ENCODE measurements around the gene EXOC3L4.
"Not testable (repeated sequence)": the region's sequence is repeated elsewhere in the genome, so short reads cannot be mapped to it uniquely, and the experiment has no call there.

EXOC3L4 gene

GRCh38 chr14:103108749-103109207 lies 14.3 kb downstream of the EXOC3L4 start:
- DNase-seq = peak; percentile 63

GRCh38 chr14:103109535-103110441 lies 15.3 kb downstream of the EXOC3L4 start:
- peak; percentile 75 for DNase-seq

DNA sequence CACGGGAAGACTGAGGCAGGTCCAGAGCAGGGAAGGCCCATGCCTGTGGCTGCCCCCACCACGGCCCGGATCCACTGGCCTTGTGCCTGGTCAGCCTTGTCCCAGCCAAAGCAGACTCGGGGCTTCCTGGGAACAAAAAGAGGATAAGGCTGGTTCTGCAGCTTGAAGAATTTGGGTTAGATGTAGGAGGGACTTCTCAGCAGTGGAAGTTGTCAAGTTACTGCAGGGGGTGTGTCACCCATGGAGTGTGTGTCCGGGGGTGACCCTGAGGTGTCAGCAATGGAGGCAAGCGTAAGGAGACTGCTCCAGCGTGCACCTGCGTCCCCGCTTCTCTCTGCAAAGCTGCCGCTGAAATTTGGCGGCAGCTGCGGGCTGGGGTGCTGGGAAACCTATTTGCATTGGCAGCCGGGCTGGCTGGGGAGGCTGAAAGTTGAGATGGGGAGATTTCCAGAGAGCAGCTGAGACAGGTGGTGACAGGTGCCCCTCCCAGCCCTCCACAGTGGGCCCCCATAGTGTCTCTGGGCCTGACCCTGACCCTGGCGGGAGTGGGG lies 16.2 kb downstream of the EXOC3L4 start:
- DNase-seq = peak; percentile 85

- DNase-seq = peak; percentile 77
Observed at GRCh38 chr14:103111232-103111868, 16.8 kb downstream of the EXOC3L4 start.

- peak; percentile 64 for DNase-seq
Observed at GRCh38 chr14:103112400-103113243, 18.1 kb downstream of the EXOC3L4 start.

- DNase-seq = no peak
Observed at GRCh38 chr14:103113303-103113702, 18.8 kb downstream of the EXOC3L4 start.

- no peak for DNase-seq
Observed at GRCh38 chr14:103113774-103114173, 19.2 kb downstream of the EXOC3L4 start.

- not testable (repeated sequence) for DNase-seq
Observed at GRCh38 chr14:103115086-103115679, 20.7 kb downstream of the EXOC3L4 start.

- DNase-seq = no peak
Observed at GRCh38 chr14:103115845-103116572, 21.5 kb downstream of the EXOC3L4 start.

GRCh38 chr14:103116636-103117035 lies 22.1 kb downstream of the EXOC3L4 start:
- no peak for DNase-seq

GRCh38 chr14:103117499-103117898 lies 23.0 kb downstream of the EXOC3L4 start:
- not testable (repeated sequence) for DNase-seq

- no peak for DNase-seq
Observed at GRCh38 chr14:103118018-103118662, 23.6 kb downstream of the EXOC3L4 start.

DNA sequence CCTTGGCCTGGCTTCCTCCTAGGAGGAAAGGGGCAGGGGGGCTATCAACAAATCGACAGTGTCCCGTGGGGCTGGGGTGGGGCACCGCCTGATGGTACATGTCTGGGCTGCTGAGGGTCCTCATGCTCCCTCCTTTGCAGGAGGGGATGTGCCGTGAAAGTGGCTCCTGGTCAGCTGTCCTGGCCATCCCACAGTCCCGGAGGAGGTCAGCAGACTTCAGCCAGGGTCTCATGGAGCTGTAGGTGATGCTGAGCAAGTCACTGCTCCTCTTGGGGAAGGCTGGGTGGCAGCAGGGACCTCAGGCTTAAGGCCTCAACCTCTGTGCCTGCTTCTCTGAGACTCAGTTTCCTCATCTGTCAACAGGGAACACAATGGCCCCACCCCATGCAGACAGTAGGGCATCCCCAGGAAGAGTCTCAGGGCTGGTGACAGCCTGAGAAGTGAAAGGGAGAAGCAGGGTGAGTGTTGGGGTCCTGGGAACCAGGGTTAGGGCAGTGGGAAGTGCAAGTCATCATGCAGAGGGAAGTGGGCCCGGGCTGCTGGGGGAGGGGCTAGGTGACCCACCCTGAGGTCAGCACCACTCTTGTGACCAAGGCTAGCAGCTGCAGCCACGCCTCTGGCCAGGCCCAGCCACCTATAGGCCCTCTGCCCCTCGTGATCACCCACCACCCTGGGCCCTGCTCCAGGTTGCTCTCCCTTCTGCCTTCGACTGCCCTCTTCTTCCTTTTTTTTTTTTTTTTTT lies 24.3 kb downstream of the EXOC3L4 start:
- no peak for DNase-seq

DNA sequence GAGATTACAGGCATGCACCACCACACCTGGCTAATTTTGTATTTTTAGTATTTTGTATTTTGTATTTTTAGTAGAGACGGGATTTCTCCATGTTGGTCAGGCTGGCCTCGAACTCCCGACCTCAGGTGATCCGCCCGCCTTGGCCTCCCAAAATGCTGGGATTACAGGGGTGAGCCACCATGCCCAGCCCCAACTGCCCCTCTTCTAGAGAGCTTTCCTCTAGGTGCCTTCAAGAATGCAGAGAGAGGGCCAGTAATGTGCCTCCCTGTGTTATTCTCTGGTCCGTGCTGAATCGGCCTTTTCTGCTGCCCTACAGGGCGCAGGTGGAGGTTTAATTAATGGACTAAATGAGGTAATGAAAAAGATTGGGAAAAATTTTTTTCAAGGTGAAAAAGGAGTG lies 25.0 kb downstream of the EXOC3L4 start:
- DNase-seq = not testable (repeated sequence)

DNA sequence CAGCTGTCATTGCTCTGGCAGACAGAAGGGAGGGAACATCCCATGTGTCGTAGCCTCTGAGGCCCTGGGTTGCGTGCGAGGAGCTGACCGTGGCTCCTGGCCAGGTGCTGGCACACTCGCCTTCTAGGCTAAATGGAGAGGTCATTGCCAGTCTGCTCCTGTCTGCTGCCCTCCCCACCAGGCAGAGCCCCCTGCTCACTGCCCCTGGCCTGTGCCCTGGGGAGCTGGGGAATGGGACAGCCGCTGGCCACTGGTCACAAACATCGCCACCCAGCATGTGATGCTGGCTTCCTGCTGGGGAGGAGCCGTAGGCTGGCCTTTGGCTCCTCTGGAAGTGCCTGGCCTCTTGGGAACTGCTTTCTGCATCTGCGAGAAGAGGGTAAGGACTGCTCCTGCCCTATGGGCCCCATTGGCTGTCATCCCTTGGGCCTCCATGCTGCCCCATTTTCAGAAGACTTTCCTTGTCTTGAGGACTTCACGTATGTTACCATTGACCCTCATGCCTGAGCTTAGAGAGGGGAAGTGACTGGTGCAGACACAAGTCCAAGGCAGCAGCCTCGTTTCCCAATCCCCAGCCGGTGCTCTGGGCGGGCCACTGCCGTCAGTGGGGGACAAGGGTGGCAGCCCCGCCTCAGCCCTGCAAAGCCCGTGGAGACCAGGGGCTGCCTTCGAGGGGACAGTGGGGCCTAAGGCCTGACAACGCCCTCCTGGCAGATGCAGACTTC lies 26.8 kb downstream of the EXOC3L4 start:
- DNase-seq = no peak

DNA sequence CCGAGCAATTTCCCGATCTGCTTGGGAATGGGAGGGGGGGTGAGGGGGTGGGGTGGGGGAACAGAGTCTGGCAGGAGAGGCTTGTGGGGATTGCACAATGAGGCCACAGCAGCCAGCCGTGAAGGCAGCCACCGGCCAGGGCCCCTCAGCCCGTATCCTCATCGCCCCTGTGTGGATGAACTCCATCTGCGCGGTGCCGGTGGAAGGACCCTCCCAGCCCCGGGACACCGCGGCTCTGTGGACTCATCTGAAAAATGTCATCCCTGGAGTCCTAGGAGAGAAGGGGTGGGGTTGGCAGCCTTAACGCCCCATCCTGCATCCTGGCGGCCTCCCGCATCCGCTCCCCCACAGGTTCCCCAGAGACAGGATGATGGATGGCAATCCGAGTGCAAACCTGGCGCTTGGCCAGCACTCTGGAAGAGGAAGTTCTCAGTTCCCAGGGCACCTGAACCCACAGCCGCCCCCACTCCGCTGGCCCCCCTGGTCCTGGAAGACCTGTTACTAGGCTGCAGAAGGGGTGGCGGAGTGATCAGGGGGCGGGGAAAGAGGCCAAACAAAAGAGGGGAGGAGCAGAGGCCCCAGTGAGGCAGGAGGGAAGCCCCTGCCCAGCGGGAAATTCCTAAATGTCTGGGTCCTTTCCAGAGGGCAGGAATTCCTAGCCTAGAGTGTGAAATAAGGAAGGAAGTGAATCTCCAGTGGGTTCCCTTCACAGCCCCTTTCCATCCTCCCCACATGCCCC lies 27.5 kb downstream of the EXOC3L4 start:
- peak; percentile 97 for DNase-seq

DNA sequence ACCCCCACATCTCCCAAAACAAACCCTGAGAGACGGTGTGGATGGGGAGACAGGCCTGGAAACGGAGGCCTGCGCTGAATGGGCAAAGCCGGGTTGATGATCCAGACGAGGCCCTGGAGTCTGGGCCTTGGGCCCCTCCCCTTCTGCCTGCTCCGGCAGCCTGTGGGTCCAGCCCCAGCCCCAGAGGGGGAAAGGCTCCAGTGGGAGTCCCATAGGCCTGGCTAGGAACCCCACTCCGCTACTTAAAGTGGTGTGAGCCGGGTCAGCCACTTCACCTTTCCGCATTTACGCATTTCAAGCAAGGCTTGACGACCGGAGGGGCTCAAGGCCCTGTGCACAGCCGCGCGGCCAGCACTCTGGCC lies 28.0 kb downstream of the EXOC3L4 start:
- no peak for DNase-seq

GRCh38 chr14:103122947-103123633 lies 28.6 kb downstream of the EXOC3L4 start, which contains the start of gene TNFAIP2:
Gene TNFAIP2 (plus strand): TSS chr14:103123461. CDS start chr14:103126458, 2,997 bp downstream.
- no peak for DNase-seq

All from NCI-H1694 treated with DMSO at 0.1 percent for 48 hours (cell line).